ENCODE data around the gene MMP11.

DNA sequence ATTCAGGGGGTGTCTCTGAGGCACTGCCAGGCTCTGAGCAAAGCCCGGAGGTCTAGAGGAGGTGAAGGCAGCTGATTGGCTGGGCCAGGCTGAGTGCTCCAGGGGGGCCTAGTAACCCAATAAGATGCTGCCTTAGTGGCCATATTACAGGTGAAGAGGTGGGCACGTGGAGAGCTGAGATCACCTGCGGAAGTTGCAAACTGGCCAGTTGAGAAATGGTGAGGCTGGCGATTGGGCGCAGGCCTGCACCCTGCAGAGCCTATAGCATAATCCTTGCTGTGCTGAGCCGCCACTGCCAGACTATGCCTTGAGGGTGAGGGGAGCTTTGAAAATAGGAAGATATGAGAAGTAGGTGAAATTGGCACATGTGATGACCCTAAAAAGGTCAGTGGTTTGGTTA lies 44.5 kb downstream of the MMP11 start:
- no peak for TF ChIP-seq CTCF (IDR thresholded peaks at IDR 0.05)
- TF ChIP-seq ZFX (IDR thresholded peaks at IDR 0.05; ENCODE audit: borderline replicate concordance): no peak
